SK-N-SH (cell line): ENCODE results near the gene PUS10. TPM values are rescaled to one million over a fixed set of nuclear protein-coding genes. Genes with fewer than 3 reads are reported as not detected.

Experiments
- CTCF ChIA-PET: fragments of 300-600, 350-600 bp; formaldehyde crosslinking; extraction: SDS; loops from one replicate; lab custom pipeline; 2021; lab: Yijun Ruan, JAX
- POLR2A ChIA-PET: fragments of 350-600 bp; sonication (Branson Sonifier 250); formaldehyde crosslinking; extraction: SDS; loops from one replicate; lab custom pipeline; 2020; ENCODE audit warnings: antibody characterized with exemption, inconsistent platforms; lab: Yijun Ruan, JAX
- DNase-seq: peaks from one replicate; pipeline ENCODE4 v3.0.0; 2012
- H2AFZ ChIP-seq: fragments of 200-600 bp; sonication (generic); 2 replicates; pipeline ENCODE4 v1.8.1; 2016; ENCODE audit warnings: antibody characterized with exemption, mild to moderate bottlenecking, low read depth
- H3F3A ChIP-seq: fragments of 200-600 bp; sonication (generic); replicated peaks from 2 replicates; pipeline ENCODE3; 2016; ENCODE audit warnings: antibody characterized with exemption, mild to moderate bottlenecking; ENCODE audit not compliant: insufficient read depth
- H3K27ac ChIP-seq, 2 experiments: fragments of 200-500 bp in 1 of 2; fragments of 200-600 bp in 1 of 2; sonication (Bioruptor generic) in 1 of 2; sonication (generic), shearing (Covaris generic) in 1 of 2; 2 replicates each; pipeline versions ENCODE4 v1.5.1 to v1.6.1; 2014 to 2016; ENCODE audit warnings: low read depth in 2 of 2, inconsistent platforms in 1 of 2, low read length in 1 of 2, mild to moderate bottlenecking in 1 of 2, mixed read lengths in 1 of 2
- H3K27me3 ChIP-seq: fragments of 200-600 bp; sonication (generic), shearing (Covaris generic); 2 replicates; pipeline ENCODE4 v1.6.1; 2016; ENCODE audit warnings: mixed run types; ENCODE audit not compliant: insufficient read depth
- H3K36me3 ChIP-seq, 2 experiments: fragments of 200-500 bp in 1 of 2; fragments of 200-600 bp in 1 of 2; sonication (Bioruptor generic) in 1 of 2; sonication (generic) in 1 of 2; replicated peaks in 1 of 2; 2 replicates each; pipeline versions ENCODE3 to v1.5.1; 2014 to 2016; ENCODE audit warnings: low read length in 1 of 2, mild to moderate bottlenecking in 1 of 2; ENCODE audit not compliant: insufficient read depth in 2 of 2, control insufficient read depth in 1 of 2
- H3K4me1 ChIP-seq, 2 experiments: fragments of 200-500 bp in 1 of 2; fragments of 200-600 bp in 1 of 2; sonication (Bioruptor generic) in 1 of 2; sonication (generic), shearing (Covaris generic) in 1 of 2; 2 replicates each; pipeline versions ENCODE4 v1.5.1 to v1.6.1; 2014 to 2016; ENCODE audit warnings: low read depth in 1 of 2, low read length in 1 of 2, mixed run types in 1 of 2; ENCODE audit not compliant: insufficient read depth in 2 of 2, control insufficient read depth in 1 of 2
- H3K4me2 ChIP-seq: fragments of 200-600 bp; sonication (generic), shearing (Covaris generic); 2 replicates; pipeline ENCODE4 v1.6.1; 2017; ENCODE audit warnings: mixed run types
- H3K4me3 ChIP-seq, 2 experiments: fragments of 200-500 bp in 1 of 2; fragments of 200-600 bp in 1 of 2; sonication (Bioruptor generic) in 1 of 2; sonication (generic), shearing (Covaris generic) in 1 of 2; 2 replicates each; pipeline versions ENCODE4 v1.5.1 to v1.8.1; 2014 to 2016; ENCODE audit warnings: low read depth in 2 of 2, inconsistent platforms in 1 of 2, low read length in 1 of 2, mild to moderate bottlenecking in 1 of 2, mixed read lengths in 1 of 2, moderate library complexity in 1 of 2
- H3K79me2 ChIP-seq: fragments of 200-600 bp; sonication (generic); 2 replicates; pipeline ENCODE4 v1.8.1; 2017; ENCODE audit warnings: mild to moderate bottlenecking; ENCODE audit not compliant: insufficient read depth
- H3K9ac ChIP-seq: fragments of 200-600 bp; sonication (generic); 2 replicates; pipeline ENCODE4 v1.6.1; 2017; ENCODE audit warnings: mixed run types
- H3K9me2 ChIP-seq: fragments of 200-600 bp; sonication (generic); 2 replicates; pipeline ENCODE4 v1.6.1; 2017; ENCODE audit warnings: mixed run types
- H3K9me3 ChIP-seq: fragments of 200-600 bp; sonication (generic); 2 replicates; pipeline ENCODE4 v1.6.1; 2017; ENCODE audit warnings: mixed run types, mild to moderate bottlenecking, moderate library complexity
- H4K20me1 ChIP-seq: fragments of 200-600 bp; sonication (generic); 2 replicates; pipeline ENCODE4 v1.6.1; 2017; ENCODE audit warnings: mild to moderate bottlenecking, mixed run types; ENCODE audit not compliant: insufficient read depth
- CHD2 ChIP-seq: fragments of 150-350 bp; IDR thresholded peaks from 2 replicates; pipeline ENCODE4 v1.6.1; 2018; ENCODE audit warnings: low read length; ENCODE audit not compliant: partially characterized antibody
- ELF1 ChIP-seq: IDR thresholded peaks from 2 replicates; pipeline ENCODE4 v1.4.0; 2012
- EP300 ChIP-seq, 2 experiments: IDR thresholded peaks; 2 replicates each; pipeline versions ENCODE4 v1.4.0 to v1.6.1; 2012; ENCODE audit warnings: borderline replicate concordance in 1 of 2, low read depth in 1 of 2, low read length in 1 of 2
- FOSL2 ChIP-seq: IDR thresholded peaks from 2 replicates; pipeline ENCODE4 v1.4.0; 2012; ENCODE audit warnings: low read depth, mild to moderate bottlenecking, moderate library complexity, borderline replicate concordance
- FOXJ3 ChIP-seq: sonication (generic); formaldehyde crosslinking; IDR thresholded peaks from 2 replicates; pipeline ENCODE4 v1.5.1; 2020; ENCODE audit warnings: mild to moderate bottlenecking, missing genetic modification reagents
- JUND ChIP-seq: IDR thresholded peaks from 2 replicates; pipeline ENCODE4 v1.4.0; 2012
- MEF2A ChIP-seq: IDR thresholded peaks from 2 replicates; pipeline ENCODE4 v1.4.0; 2012; ENCODE audit warnings: low read depth, borderline replicate concordance
- NFIC ChIP-seq: IDR thresholded peaks from 2 replicates; pipeline ENCODE4 v1.4.0; 2012; ENCODE audit warnings: borderline replicate concordance
- RFX5 ChIP-seq: IDR thresholded peaks from 2 replicates; pipeline ENCODE4 v1.6.1; 2012; ENCODE audit warnings: mild to moderate bottlenecking, improper control_type of control experiment, low read length
- RXRA ChIP-seq: IDR thresholded peaks from 2 replicates; pipeline ENCODE4 v1.4.0; 2012; ENCODE audit warnings: low read depth, mild to moderate bottlenecking, borderline replicate concordance
- TAF1 ChIP-seq: IDR thresholded peaks from 2 replicates; pipeline ENCODE4 v1.6.1; 2012; ENCODE audit warnings: low read depth, mild to moderate bottlenecking, low read length, moderate library complexity, borderline replicate concordance
- TCF12 ChIP-seq: IDR thresholded peaks from 2 replicates; pipeline ENCODE4 v1.4.0; 2012
- WGBS: methylation state at CpG from one replicate; pipeline ENCODE4 v1.1.6; 2017; ENCODE audit warnings: low lambda C conversion rate; 5-methylcytosine and 5-hydroxymethylcytosine counted together
- polyA plus RNA-seq, 3 experiments: library from polyadenylated mRNA; depleted of rRNA; stranded (reverse); fragments of >200 nt; gene quantifications; 2 replicates each; pipeline ENCODE4 v1.2.3, GENCODE V29; 2012
- TF ChIP-seq, protein P1 (sequence below): IDR thresholded peaks from 2 replicates; pipeline ENCODE4 v1.6.1; 2012; ENCODE audit warnings: mild to moderate bottlenecking, low read depth, low read length, moderate library complexity
- TF ChIP-seq, protein P2 (sequence below): fragments of 150-350 bp; IDR thresholded peaks from 2 replicates; pipeline ENCODE4 v1.6.1; 2016; ENCODE audit warnings: mild to moderate bottlenecking, low read depth, low read length
- TF ChIP-seq, protein P3 (sequence below): fragments of 200-600 bp; sonication (generic); IDR thresholded peaks from 2 replicates; pipeline ENCODE4 v1.6.1; 2017; ENCODE audit warnings: antibody characterized with exemption, mild to moderate bottlenecking, moderate library complexity
- TF ChIP-seq, protein P4 (sequence below): IDR thresholded peaks from 2 replicates; pipeline ENCODE4 v1.4.0; 2012; ENCODE audit warnings: low read depth
- TF ChIP-seq, protein P5 (sequence below): fragments of 150-350 bp; IDR thresholded peaks from 2 replicates; pipeline ENCODE4 v1.6.1; 2017; ENCODE audit warnings: antibody characterized with exemption, low read length, low read depth, borderline replicate concordance

Gene PUS10
- polyA plus RNA-seq, 1 of the 3 experiments (the other 2 are of a cell fraction): 2.8 TPM

DNA sequence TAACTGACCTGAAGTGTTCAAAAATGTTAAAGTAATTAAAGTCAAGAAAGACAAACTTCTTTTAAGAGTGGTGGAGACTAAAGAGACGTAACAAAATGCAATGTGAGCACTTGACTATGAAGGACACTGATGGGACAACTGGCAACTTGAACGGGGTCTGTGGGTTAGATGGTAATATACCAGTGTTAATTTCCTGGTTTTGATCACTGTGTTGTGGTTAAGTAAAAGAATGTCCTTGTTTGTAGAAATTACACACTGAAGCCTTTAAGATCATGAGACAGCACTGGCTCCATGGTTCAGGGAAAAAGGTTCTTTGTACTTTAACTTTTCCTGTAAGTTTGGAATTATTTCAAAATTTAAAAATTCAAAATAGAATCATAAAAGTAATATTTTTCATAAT, 78.4 kb downstream of the PUS10 start:
- no peak overlapping the region for H3K9ac ChIP-seq
- no peaks in the 10 kb centered on the region for H3K9me3 ChIP-seq
- ChIA-PET CTCF (no interaction called here), POLR2A (no interaction called here)
- H3K4me2 ChIP-seq: no peak overlapping the region
- no peak for DNase-seq
- no peaks in the 10 kb centered on the region for H3K9me2 ChIP-seq
- H3K27me3 ChIP-seq: no peaks in the 10 kb centered on the region
- no peaks in the 10 kb centered on the region for H3K79me2 ChIP-seq
- no peak overlapping the region for H3K4me3 ChIP-seq
- H3F3A ChIP-seq: no peaks in the 10 kb centered on the region
- peaks cover 0 to 9% of the 10 kb centered on the region in 2 experiments for H3K36me3 ChIP-seq
- H3K4me1 ChIP-seq: no peaks in the 10 kb centered on the region
- no peaks in the 10 kb centered on the region for H4K20me1 ChIP-seq
- H3K27ac ChIP-seq: no peak overlapping the region
- WGBS: 83% methylated on average over 2 of the region's 2 CpGs
- no peak overlapping the region for H2AFZ ChIP-seq
- TF ChIP-seq RFX5 (no peak), TCF12 (no peak), RXRA (no peak)
- TF ChIP-seq, protein P1, sequence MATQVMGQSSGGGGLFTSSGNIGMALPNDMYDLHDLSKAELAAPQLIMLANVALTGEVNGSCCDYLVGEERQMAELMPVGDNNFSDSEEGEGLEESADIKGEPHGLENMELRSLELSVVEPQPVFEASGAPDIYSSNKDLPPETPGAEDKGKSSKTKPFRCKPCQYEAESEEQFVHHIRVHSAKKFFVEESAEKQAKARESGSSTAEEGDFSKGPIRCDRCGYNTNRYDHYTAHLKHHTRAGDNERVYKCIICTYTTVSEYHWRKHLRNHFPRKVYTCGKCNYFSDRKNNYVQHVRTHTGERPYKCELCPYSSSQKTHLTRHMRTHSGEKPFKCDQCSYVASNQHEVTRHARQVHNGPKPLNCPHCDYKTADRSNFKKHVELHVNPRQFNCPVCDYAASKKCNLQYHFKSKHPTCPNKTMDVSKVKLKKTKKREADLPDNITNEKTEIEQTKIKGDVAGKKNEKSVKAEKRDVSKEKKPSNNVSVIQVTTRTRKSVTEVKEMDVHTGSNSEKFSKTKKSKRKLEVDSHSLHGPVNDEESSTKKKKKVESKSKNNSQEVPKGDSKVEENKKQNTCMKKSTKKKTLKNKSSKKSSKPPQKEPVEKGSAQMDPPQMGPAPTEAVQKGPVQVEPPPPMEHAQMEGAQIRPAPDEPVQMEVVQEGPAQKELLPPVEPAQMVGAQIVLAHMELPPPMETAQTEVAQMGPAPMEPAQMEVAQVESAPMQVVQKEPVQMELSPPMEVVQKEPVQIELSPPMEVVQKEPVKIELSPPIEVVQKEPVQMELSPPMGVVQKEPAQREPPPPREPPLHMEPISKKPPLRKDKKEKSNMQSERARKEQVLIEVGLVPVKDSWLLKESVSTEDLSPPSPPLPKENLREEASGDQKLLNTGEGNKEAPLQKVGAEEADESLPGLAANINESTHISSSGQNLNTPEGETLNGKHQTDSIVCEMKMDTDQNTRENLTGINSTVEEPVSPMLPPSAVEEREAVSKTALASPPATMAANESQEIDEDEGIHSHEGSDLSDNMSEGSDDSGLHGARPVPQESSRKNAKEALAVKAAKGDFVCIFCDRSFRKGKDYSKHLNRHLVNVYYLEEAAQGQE: no peak

DNA sequence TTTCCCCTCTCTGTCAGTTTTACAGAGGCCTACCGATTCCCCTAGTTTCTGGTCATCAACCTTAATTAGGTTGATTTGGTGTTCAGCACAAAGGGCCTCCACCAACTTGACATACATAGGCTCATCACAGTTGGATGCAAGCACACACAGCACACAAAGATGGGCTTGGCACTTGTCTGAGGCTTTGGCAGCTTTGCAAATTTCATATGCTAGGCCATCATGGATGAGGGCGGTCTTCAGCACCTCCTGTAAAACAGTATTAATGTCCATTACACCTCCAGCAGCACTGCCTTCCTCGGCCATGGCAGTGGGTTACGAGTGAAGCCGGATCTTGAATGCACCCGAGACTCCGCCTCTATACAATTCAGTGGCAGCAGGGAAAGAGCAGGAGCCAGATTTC, 79.8 kb downstream of the PUS10 start:
- no peak for DNase-seq
- no peak overlapping the region for H3K4me2 ChIP-seq
- H3K36me3 ChIP-seq: peaks cover 0 to 9% of the 10 kb centered on the region in 2 experiments
- no peaks in the 10 kb centered on the region for H3K4me1 ChIP-seq
- H2AFZ ChIP-seq: no peak overlapping the region
- no peak overlapping the region for H3K27ac ChIP-seq
- H3F3A ChIP-seq: no peaks in the 10 kb centered on the region
- 98% methylated on average over 7 of the region's 7 CpGs for WGBS
- no peaks in the 10 kb centered on the region for H3K9me2 ChIP-seq
- no peaks in the 10 kb centered on the region for H3K79me2 ChIP-seq
- H3K9me3 ChIP-seq: no peaks in the 10 kb centered on the region
- H4K20me1 ChIP-seq: no peaks in the 10 kb centered on the region
- TF ChIP-seq CHD2: no peak
- TF ChIP-seq, protein P2, sequence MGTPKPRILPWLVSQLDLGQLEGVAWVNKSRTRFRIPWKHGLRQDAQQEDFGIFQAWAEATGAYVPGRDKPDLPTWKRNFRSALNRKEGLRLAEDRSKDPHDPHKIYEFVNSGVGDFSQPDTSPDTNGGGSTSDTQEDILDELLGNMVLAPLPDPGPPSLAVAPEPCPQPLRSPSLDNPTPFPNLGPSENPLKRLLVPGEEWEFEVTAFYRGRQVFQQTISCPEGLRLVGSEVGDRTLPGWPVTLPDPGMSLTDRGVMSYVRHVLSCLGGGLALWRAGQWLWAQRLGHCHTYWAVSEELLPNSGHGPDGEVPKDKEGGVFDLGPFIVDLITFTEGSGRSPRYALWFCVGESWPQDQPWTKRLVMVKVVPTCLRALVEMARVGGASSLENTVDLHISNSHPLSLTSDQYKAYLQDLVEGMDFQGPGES: no peak
- TF ChIP-seq EP300 (IDR thresholded peaks at IDR 0.05; ENCODE audit: borderline replicate concordance in 1 of 2, low read depth in 1 of 2, low read length in 1 of 2): no peak
- TF ChIP-seq ELF1: no peak
- no peak for TF ChIP-seq FOXJ3 (CRISPR knock-in tag)
- no peak for TF ChIP-seq FOSL2
- TF ChIP-seq MEF2A: no peak
- TF ChIP-seq TAF1: no peak
- no peak for TF ChIP-seq NFIC
- no peak for TF ChIP-seq JUND
- TF ChIP-seq RXRA: no peak
- TF ChIP-seq, protein P3, sequence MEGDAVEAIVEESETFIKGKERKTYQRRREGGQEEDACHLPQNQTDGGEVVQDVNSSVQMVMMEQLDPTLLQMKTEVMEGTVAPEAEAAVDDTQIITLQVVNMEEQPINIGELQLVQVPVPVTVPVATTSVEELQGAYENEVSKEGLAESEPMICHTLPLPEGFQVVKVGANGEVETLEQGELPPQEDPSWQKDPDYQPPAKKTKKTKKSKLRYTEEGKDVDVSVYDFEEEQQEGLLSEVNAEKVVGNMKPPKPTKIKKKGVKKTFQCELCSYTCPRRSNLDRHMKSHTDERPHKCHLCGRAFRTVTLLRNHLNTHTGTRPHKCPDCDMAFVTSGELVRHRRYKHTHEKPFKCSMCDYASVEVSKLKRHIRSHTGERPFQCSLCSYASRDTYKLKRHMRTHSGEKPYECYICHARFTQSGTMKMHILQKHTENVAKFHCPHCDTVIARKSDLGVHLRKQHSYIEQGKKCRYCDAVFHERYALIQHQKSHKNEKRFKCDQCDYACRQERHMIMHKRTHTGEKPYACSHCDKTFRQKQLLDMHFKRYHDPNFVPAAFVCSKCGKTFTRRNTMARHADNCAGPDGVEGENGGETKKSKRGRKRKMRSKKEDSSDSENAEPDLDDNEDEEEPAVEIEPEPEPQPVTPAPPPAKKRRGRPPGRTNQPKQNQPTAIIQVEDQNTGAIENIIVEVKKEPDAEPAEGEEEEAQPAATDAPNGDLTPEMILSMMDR: no peak
- TF ChIP-seq, protein P4, sequence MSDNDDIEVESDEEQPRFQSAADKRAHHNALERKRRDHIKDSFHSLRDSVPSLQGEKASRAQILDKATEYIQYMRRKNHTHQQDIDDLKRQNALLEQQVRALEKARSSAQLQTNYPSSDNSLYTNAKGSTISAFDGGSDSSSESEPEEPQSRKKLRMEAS: no peak
- TF ChIP-seq, protein P5, sequence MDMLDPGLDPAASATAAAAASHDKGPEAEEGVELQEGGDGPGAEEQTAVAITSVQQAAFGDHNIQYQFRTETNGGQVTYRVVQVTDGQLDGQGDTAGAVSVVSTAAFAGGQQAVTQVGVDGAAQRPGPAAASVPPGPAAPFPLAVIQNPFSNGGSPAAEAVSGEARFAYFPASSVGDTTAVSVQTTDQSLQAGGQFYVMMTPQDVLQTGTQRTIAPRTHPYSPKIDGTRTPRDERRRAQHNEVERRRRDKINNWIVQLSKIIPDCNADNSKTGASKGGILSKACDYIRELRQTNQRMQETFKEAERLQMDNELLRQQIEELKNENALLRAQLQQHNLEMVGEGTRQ: no peak
- H3K27me3 ChIP-seq: no peaks in the 10 kb centered on the region
- no peak overlapping the region for H3K9ac ChIP-seq
- POLR2A ChIA-PET: no interaction called here
- H3K4me3 ChIP-seq: no peak overlapping the region
- CTCF ChIA-PET: no interaction called here
